Sigmoid colon (tissue), 7 donors: ENCODE results near the gene SCGB3A2. TPM values are rescaled to one million over a fixed set of nuclear protein-coding genes. Genes with fewer than 3 reads are reported as not detected.

Experiments used
- DNase-seq: peaks from one replicate; pipeline ENCODE4 v3.0.0-alpha.2; 2019
- H3K27ac ChIP-seq, 4 donors: fragments of 200-600 bp; sonication (generic); one replicate each; pipeline ENCODE4 v1.5.1; 2016 to 2019; ENCODE audit warnings: mild to moderate bottlenecking in 1 of 4
- H3K27me3 ChIP-seq, 3 donors: fragments of 200-600 bp; sonication (generic); one replicate each; pipeline ENCODE4 v1.5.1; 2019; ENCODE audit warnings: mild to moderate bottlenecking in 1 of 3
- H3K36me3 ChIP-seq, 4 donors: fragments of 200-600 bp; sonication (generic); one replicate each; pipeline ENCODE4 v1.5.1; 2016 to 2019
- H3K4me1 ChIP-seq, 4 donors: fragments of 200-600 bp; sonication (generic); one replicate each; pipeline ENCODE4 v1.5.1; 2017 to 2019
- H3K4me3 ChIP-seq, 4 donors: fragments of 200-600 bp; sonication (generic); one replicate each; pipeline ENCODE4 v1.5.1; 2017 to 2019; ENCODE audit warnings: mild to moderate bottlenecking in 2 of 4, moderate library complexity in 1 of 4
- H3K9me3 ChIP-seq, 4 donors: fragments of 200-600 bp in 3 of 4; sonication (generic) in 3 of 4; one replicate each; pipeline versions ENCODE4 v1.5.1 to v1.6.1; 2013 to 2019
- CTCF ChIP-seq, 4 experiments: fragments of 450-650 bp in 3 of 4; fragments of 200-600 bp in 1 of 4; IDR thresholded peaks; one replicate each; pipeline ENCODE4 v1.5.1; 2016 to 2019; ENCODE audit warnings: antibody characterized with exemption in 4 of 4, mild to moderate bottlenecking in 3 of 4, moderate library complexity in 2 of 4
- EP300 ChIP-seq, 4 donors: sonication (generic); formaldehyde crosslinking; IDR thresholded peaks; one replicate each; pipeline ENCODE4 v1.6.1; 2017; ENCODE audit warnings: antibody characterized with exemption in 4 of 4
- POLR2A ChIP-seq, 2 donors: fragments of 450-650 bp; IDR thresholded peaks; one replicate each; pipeline ENCODE4 v1.6.1; 2016; ENCODE audit warnings: antibody characterized with exemption in 2 of 2, mild to moderate bottlenecking in 2 of 2, moderate library complexity in 2 of 2
- POLR2AphosphoS5 ChIP-seq, 4 donors: sonication (generic); formaldehyde crosslinking; IDR thresholded peaks; one replicate each; pipeline ENCODE4 v1.6.1; 2017; ENCODE audit warnings: antibody characterized with exemption in 4 of 4
- WGBS, 2 donors: extraction: QIAGEN DNeasy Blood & Tissue Kit; methylation state at CpG; one replicate each; pipeline ENCODE4 v1.1.7; 2013; 5-methylcytosine and 5-hydroxymethylcytosine counted together
- intact Hi-C: fragments of 100-400 bp; cut with DNase I; formaldehyde crosslinking; loops from one replicate; pipeline ENCODE4 v1.15.1; 2023
- polyA plus RNA-seq, 3 donors: library from polyadenylated mRNA; stranded (reverse); fragments of 200-250 nt; gene quantifications; one replicate each; pipeline ENCODE4 v1.2.3, GENCODE V29; 2013
- total RNA-seq, 4 donors: library from RNA; depleted of rRNA; stranded (reverse); fragments of >200 nt; gene quantifications; one replicate each; pipeline ENCODE4 v1.1.0, GENCODE V29; 2016
- donor health status: healthy with polysubstance abuse.
- donor health status: Bipolar disorder and iron deficiency.
- donor health status: healthy.

The SCGB3A2 gene
- total and polyA plus RNA-seq, 7 donors, result 3.6 TPM; not detected in 6

GRCh38 chr5:147876141-147876540 is 2.4 kb upstream of the SCGB3A2 start:
- no peak for TF ChIP-seq POLR2AphosphoS5 (IDR thresholded peaks at IDR 0.05)

GRCh38 chr5:147876626-147877025 is 1.9 kb upstream of the SCGB3A2 start:
- intact Hi-C loops, result no loop called here
- Histone ChIP-seq H3K27ac (no peak overlapping the region), H3K9me3 (no peaks in the 10 kb centered on the region), H3K27me3 (no peaks in the 10 kb centered on the region), H3K36me3 (no peaks in the 10 kb centered on the region), H3K4me1 (no peaks in the 10 kb centered on the region), H3K4me3 (no peak overlapping the region)
- DNase-seq, result no peak
- 52 to 80% methylated on average over 2 of the region's 2 CpGs for WGBS, 2 donors
- TF ChIP-seq POLR2A (IDR thresholded peaks at IDR 0.05) (no peak), EP300 (IDR thresholded peaks at IDR 0.05) (no peak), POLR2AphosphoS5 (IDR thresholded peaks at IDR 0.05) (no peak), CTCF (IDR thresholded peaks at IDR 0.05) (no peak)

More at GRCh38 chr5:147876141-147876540, 2.4 kb upstream of the SCGB3A2 start:
- H3K9me3 ChIP-seq, result no peaks in the 10 kb centered on the region
- no peaks in the 10 kb centered on the region for H3K4me1 ChIP-seq
- intact Hi-C loops, result no loop called here
- no peaks in the 10 kb centered on the region for H3K36me3 ChIP-seq
- H3K27ac ChIP-seq, result no peak overlapping the region
- DNase-seq, result no peak
- no peak overlapping the region for H3K4me3 ChIP-seq
- H3K27me3 ChIP-seq, result no peaks in the 10 kb centered on the region

- no peaks in the 10 kb centered on the region for H3K9me3 ChIP-seq
- intact Hi-C loops, result no loop called here
- H3K4me1 ChIP-seq, result no peaks in the 10 kb centered on the region
- 95 to 100% methylated on average over 3 of the region's 3 CpGs for WGBS, 2 donors
- no peak overlapping the region for H3K4me3 ChIP-seq
- no peak overlapping the region for H3K27ac ChIP-seq
- no peaks in the 10 kb centered on the region for H3K36me3 ChIP-seq
- DNase-seq, result no peak
- no peaks in the 10 kb centered on the region for H3K27me3 ChIP-seq
- TF ChIP-seq POLR2A (IDR thresholded peaks at IDR 0.05) (no peak), EP300 (IDR thresholded peaks at IDR 0.05) (no peak), POLR2AphosphoS5 (IDR thresholded peaks at IDR 0.05) (no peak), CTCF (IDR thresholded peaks at IDR 0.05) (no peak)
Observed at GRCh38 chr5:147879784-147880183, 1.3 kb downstream of the SCGB3A2 start.

- H3K9me3 ChIP-seq, result no peaks in the 10 kb centered on the region
- WGBS, 2 donors, result 94 to 97% methylated on average over 2 of the region's 2 CpGs
- H3K4me3 ChIP-seq, result no peak overlapping the region
- intact Hi-C loops, result no loop called here
- TF ChIP-seq POLR2A (IDR thresholded peaks at IDR 0.05) (no peak), POLR2AphosphoS5 (IDR thresholded peaks at IDR 0.05) (no peak), CTCF (IDR thresholded peaks at IDR 0.05) (no peak), EP300 (IDR thresholded peaks at IDR 0.05) (no peak)
- DNase-seq, result no peak
- H3K27me3 ChIP-seq, result no peaks in the 10 kb centered on the region
- H3K36me3 ChIP-seq, result no peaks in the 10 kb centered on the region
- no peak overlapping the region for H3K27ac ChIP-seq
- H3K4me1 ChIP-seq, result no peaks in the 10 kb centered on the region
Observed at GRCh38 chr5:147880487-147880886, 2.0 kb downstream of the SCGB3A2 start.

- Histone ChIP-seq H3K4me1 (no peaks in the 10 kb centered on the region), H3K4me3 (no peak overlapping the region), H3K27ac (no peak overlapping the region), H3K27me3 (no peaks in the 10 kb centered on the region), H3K36me3 (no peaks in the 10 kb centered on the region), H3K9me3 (no peaks in the 10 kb centered on the region)
- no peak for DNase-seq
- WGBS, 2 donors, result 81 to 84% methylated on average over 6 of the region's 6 CpGs
- no peak for TF ChIP-seq CTCF (IDR thresholded peaks at IDR 0.05)
- no peak for TF ChIP-seq POLR2AphosphoS5 (IDR thresholded peaks at IDR 0.05)
- TF ChIP-seq EP300 (IDR thresholded peaks at IDR 0.05), result no peak
- TF ChIP-seq POLR2A (IDR thresholded peaks at IDR 0.05), result no peak
- intact Hi-C loops, result no loop called here
Observed at GRCh38 chr5:147882586-147883313, 4.2 kb downstream of the SCGB3A2 start.
